B cell (primary cell): ENCODE results near the gene ANO9.

Experiments
- EZH2 ChIP-seq: IDR thresholded peaks from 2 replicates; pipeline ENCODE4 v1.6.1; 2012; ENCODE audit warnings: borderline replicate concordance, low read depth, mild to moderate bottlenecking, moderate library complexity, low read length; ENCODE audit not compliant: insufficient read depth, poor library complexity, severe bottlenecking
- TF ChIP-seq, protein P1 (sequence below): fragments of 200-600 bp; IDR thresholded peaks from one replicate; pipeline ENCODE4 v1.8.0; 2022; ENCODE audit warnings: antibody characterized with exemption, mild to moderate bottlenecking

DNA sequence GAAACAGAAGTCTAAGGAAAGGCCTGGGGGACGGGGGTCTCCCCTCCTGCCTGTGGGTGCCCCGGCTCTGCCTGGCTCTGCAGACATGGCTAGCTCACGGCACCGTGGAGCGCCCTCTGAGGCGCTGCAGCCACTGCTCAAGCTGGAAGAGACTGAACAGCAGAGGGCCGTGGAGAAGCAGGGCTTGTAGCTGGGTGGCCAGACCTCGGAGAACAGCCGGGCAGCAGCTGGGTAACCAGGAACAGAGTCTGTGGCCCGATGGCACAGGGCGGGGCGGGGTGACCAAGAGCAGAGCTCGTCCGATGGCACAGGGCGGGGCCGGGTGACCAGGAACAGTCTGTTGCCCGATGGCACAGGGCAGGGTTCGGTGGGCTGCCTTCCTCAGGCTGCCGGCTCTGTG lies 47.2 kb upstream of the ANO9 start:
- TF ChIP-seq, protein P1, sequence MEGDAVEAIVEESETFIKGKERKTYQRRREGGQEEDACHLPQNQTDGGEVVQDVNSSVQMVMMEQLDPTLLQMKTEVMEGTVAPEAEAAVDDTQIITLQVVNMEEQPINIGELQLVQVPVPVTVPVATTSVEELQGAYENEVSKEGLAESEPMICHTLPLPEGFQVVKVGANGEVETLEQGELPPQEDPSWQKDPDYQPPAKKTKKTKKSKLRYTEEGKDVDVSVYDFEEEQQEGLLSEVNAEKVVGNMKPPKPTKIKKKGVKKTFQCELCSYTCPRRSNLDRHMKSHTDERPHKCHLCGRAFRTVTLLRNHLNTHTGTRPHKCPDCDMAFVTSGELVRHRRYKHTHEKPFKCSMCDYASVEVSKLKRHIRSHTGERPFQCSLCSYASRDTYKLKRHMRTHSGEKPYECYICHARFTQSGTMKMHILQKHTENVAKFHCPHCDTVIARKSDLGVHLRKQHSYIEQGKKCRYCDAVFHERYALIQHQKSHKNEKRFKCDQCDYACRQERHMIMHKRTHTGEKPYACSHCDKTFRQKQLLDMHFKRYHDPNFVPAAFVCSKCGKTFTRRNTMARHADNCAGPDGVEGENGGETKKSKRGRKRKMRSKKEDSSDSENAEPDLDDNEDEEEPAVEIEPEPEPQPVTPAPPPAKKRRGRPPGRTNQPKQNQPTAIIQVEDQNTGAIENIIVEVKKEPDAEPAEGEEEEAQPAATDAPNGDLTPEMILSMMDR: no peak
- no peak for TF ChIP-seq EZH2
